Middle frontal gyrus (tissue), 1 donor: Measurements from ENCODE around the gene UST.
"Not testable (repeated sequence)": the region's sequence is repeated elsewhere in the genome, so short reads cannot be mapped to it uniquely, and the experiment has no call there.

Experiments
- DNase-seq: peaks from one replicate; pipeline ENCODE4 v3.0.0-alpha.2; 2015; ENCODE audit warnings: low spot score; ENCODE audit errors: extremely low spot score

The UST gene

DNA sequence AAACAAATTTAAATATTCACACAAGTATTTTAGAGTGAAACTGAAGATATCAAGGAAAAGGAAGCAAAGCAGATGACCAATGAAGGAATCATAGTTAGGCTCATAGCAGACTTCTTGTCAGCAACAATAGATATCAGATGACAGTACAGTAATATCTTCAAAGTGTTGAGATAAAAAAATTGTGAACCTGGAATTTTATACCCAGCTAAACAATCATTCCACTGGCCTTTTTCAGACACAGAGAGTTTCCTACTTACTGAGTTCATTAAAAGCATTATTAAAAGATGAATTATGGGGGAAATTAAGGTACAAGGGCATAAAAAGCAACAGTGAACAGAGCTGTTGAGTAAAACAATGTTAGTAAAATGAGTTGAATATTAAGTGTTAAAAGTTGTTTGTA lies 254.6 kb downstream of the UST start:
- DNase-seq, result no peak

DNA sequence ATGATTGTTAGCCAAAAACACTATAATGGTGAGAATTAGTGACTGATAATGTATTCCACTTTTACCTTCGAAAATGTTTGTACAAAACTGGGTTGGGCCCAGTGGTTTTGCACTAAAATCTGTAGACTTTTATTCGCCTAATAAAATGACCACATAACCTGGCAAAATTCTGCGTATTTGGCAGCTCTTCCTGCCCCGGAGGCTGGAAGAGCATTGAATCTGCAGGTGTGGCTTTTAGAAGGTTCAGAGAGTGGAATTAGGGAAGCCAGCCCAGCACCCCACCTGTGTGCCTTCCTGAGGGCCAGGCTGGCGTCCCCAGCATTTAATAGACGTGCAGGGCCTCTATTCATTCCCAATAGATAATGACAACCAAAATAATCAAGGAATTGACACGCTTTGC lies 256.7 kb downstream of the UST start:
- DNase-seq, result no peak

DNA sequence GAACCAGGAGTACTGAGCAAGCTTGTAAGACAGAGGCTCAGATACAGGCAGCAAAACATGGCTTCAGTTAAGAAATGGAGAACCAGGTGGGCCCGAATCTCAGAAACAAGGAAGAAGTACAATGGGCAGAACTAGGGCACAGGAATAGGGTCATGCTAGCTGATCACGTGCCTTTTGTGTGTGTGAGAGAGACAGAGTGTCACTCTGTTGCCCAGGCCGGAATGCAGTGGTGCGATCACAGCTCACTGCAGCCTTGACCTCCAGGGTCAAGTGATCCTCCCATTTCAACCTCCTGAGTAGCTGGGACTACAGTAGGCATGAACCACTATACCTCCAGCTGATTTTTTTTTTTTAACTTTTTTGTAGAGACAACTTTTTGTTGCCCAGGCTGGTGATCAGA lies 257.8 kb downstream of the UST start:
- no peak for DNase-seq

DNA sequence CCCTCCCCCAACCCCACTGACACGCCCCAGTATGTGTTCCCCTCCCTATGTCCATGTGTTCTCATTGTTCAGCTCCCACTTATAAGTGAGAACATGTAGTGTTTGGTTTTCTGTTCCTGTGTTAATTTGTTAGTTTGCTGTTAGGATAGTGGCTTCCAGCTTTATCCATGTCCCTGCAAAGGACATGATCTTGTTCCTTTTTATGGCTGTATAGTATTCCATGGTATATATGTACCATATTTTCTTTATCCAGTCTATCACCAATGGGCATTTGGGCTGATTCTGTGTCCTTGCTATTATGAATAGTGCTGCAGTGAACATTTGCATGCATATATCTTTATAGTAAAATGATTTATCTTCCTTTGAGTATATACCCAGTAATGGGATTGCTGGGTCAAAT lies 259.4 kb downstream of the UST start:
- DNase-seq, result not testable (repeated sequence)

DNA sequence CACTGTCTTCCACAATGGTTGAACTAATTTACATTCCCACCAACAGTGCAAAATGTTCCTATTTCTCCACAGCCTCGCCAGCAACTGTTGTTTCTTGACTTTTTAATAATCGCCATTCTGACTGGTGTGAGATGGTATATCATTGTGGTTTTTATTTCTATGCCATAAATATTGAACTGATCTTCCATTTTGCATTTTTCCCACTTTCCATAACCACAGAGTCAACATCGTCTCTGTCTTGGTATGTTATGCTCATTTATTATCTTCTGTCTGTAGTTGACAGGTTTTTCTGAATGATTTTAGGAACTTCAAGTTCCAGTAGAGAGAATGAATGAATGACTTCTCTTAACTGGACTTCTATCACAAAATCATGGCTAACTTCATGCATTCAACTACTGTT lies 259.8 kb downstream of the UST start:
- DNase-seq, result no peak

DNA sequence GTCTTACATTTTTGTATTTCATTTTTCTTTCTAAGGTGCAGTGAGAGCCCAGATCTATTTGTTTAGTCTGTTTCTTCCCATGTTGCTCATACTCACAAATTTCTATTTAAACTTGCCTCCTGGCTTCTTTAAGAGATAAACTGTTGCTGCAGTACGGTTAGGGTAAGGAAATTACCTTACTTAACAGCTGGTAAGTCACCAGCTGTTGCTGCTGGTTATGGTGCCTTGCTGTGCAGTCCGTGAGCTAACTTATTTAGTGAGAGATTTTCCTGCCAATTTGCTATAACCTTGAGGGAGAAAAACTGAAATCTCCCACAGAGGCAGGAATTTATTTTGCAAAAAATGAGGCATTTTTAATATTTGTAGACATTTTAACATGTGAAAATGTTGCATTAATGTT lies 261.0 kb downstream of the UST start:
- DNase-seq, result no peak

DNA sequence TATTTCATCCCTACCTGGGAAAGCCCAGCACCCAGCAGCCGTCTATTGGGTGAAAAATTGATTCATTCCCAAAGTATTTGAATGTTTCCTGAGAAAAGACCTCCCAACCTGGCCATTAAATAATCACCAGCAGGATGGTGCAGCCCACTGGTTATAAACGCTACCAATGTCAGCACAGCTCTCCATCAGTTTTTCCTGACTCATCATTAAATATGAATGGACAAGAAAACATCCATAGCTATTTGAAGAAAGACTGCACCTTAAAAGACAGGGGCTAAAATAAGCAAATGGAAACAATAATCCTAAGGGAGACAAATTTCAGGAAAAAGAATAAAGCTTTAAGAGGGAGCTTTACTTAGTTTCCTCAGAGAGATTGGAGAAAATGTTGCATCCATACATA lies 261.9 kb downstream of the UST start:
- no peak for DNase-seq

DNA sequence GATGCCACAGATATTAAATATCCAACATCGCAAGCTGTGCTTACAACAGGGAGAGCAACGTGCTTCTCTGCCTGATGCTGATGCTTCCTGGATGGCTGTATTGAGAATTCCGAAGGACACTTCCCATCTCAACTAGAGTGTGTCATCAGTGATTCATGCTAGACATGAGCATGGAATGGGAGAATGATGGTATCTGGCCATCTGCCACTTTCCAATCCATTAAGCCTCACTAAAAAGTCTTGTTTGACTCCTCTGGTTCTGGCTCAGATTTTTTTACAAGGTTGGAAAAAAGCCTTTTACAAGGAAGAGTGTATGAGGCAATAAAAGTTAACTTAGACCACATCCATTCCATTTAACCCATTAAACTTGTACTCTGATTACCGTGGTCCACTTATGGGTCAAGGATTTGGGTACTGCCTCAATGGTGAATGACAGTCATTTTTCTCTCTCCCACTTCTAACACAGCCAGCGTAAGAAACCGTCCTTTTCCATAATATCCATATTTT lies 265.3 kb downstream of the UST start:
- DNase-seq, result peak; percentile 33

DNA sequence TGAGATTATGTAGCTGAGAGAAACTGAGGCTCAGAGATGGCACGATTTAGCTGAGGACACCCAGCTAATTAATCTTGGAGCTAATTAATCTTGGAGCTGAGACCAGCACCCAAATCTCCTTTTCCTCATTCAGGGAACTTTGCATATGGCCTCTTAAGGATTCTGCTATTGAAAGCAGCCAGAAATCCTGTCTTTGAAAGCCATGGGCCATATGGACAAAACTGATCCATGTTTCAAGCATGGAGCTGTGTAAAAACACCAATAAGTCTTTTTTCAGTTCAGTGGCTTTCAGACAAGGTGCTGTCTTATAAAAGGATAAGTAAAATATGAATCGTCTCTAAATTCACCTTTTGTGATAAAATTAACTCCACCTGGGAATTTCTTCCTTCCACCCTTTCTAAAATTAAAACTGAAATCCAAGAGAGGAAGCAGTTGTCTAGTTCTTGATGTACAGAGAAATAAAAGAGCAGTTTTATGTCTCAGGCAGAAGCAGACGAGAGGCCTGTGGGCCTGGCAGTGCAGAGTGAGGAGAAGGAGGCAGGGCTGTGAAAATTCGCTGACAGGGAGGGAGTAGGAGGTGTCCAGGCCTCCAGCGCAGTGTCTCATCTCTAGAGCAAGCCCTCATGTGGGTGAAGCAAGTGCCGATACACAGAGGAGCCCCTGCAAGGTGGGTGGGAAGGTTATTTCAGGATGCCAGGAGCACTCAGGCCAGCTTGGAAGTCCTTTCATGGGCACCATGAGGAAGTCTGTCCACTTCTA lies 266.9 kb downstream of the UST start:
- peak; percentile 33 for DNase-seq

DNA sequence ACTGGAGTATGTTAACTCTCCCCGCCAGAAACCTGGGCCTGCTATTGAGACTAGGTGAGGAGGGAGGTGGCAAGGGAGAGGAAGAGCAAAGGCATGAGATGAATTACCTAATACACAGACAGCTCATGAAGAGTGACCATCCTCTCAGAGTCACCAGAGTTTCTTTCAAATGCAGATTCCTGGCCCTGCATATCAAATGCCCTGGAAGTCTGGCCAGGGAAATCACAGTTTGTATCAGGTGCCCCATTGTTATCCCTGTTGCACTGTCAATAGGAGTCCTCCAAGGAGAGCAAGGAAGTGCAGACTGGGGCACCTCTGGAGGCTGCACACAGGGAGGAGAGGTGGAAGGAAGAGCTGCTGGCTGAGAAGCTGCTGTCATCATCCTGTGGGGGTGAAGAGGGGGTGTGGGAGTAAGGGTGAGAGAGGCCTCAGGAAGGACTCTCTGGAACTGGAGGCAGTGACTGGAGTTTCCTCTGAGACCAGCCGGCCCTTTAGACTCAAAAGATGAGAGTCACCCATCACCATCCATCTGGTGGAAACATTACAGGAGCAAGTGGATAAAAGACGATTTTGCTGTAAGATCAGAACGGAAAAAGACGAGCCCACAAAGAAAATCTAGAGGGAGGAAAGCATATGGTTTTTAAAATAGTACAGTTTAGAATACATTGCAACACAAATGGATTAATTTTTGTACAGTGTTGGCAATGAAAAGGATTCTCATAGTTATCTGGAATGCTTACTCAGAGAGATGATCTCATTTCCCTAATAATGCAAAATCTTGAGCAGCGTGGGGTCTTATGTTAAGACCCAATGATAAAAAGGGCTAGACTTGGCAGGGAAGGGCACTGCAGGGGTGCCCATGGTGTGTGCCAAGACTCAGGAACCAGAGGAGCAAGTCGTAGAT lies 268.1 kb downstream of the UST start:
- no peak for DNase-seq

DNA sequence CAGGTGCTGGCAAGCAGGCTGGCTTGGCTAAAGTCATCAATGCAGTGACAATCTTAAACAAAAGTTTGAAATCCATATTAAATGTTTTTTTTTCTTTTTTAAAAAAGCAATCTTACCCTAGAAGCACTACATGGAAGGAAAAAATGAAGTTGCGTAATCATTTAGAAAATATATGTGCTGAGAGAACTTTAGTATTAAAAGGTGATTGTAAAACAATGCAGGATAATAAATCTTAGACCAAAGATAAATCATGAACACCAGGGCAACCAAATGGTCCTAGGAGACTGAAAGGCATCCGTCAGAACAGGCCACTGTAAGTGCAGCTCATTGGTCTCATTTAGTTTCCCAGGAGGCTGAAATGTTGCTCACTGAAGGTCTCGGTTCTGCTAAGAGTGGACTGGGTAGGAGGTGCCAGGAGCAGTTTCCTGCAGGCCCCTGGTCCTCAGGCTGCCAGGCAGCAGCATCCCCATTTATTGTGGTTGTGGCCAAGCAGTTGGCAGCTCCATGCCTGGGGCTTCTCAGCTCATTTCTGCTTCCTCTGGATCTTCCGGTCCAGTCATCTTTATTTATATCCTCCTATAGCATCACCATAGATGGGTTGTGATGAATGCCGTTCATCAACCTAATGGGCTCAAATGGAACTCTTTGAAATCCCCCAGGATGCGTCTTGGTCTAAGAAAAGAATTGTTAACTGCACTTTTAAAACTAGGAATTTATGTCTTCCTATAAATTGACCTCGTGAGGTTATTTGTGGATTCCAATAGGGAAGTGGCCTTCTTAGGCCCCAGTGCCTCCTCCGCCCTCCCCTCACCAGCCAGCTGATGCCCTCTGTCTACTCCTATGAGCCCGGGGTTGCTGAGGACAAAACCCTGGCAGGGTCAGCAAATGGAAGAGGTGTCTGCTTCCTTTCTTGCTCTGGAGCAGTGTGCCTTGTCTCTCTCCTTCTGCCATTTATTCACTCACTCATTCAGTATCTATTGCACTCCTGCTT lies 269.0 kb downstream of the UST start:
- DNase-seq, result no peak

DNA sequence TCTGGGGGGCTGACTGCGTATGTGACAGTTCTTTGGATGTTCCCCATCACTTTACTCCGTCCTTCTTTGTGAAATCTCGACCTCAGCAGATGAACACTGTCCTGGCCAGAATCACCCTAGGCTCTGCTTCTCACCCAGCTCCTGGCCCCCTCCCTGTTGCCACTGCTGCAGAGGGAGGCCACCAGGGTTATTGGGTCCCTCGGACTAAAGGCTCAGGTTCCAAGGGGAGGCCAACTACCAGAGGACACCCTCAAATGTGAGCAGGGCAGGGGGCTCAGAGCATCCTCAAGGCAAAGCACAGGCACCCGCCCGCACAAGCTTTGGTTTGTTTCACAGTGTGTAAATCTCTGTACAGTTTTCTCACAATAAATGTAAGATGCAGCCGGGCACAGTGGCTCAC lies 269.9 kb downstream of the UST start:
- DNase-seq, result no peak

DNA sequence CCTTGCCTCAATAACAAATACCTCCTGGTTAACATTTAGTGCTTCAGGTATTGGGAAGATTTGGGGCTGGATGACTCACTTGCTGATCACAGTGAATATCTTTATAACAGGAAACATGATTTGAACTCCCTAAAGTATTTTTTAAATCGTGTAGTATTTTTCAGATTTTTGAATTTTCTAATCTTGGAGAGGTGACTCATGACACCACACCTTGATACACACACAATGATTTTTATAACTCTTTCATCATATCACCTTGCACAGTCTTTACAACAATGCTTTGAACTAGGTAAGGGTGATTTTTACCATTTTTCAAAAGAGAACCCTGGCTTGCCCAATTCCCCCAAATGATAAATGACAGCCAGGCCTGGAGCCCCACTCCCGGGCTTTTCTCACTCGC lies 273.5 kb downstream of the UST start:
- no peak for DNase-seq

DNA sequence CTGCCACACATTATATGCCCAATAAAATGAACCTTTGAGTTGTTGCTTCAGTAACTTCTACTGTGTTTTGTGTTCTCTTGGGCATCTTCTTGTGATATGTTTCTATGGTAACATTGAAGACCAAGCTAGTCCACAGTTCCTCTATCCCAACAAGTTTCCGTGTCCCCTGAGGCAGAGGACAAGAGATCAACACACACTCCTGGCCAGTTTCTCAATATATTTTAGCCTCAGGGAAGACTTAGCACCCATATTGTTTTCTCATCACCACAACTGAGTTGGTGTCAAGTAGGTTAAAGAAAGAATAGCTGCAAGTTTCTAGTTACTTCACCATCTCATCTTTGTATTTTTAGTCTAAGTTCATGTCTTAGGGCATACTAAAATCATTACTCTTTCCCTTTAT lies 277.5 kb downstream of the UST start:
- DNase-seq, result no peak

DNA sequence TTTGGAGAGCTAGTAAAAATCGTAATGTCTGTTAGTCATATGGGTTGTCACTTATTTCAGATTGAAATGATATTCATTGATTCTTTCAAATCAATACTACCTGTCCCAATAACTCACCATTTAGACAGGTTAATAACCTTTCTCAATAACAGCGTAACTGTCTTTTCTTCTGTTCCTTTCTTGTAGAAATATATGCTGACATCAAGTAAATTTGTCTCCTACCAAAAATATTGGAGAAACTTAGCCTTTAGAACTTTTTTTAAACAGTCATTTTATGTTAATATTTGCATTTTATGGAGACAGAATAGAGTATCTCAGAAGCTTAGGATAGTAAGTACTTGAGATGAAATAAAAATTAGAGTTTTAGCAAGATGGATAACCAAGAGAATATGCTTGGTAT lies 278.2 kb downstream of the UST start:
- DNase-seq, result no peak

DNA sequence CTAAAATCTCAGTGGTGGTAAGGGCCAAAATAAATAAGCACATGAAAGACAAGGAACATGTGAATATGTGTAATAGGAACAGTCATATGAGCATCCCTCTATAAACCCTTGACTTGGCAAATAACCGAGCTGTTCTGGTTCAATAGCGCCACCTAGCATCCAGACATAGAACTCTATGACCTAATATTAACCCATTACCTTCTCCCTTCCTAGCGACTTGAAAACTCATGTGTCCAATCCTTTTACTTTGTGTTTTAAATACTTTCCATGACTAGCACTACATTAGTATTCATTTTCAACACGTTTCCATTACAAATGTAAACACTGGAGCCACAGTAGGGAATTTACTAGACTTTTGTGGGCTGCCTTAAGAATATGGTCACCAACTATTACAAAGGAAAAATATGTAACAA lies 279.7 kb downstream of the UST start:
- DNase-seq, result no peak

DNA sequence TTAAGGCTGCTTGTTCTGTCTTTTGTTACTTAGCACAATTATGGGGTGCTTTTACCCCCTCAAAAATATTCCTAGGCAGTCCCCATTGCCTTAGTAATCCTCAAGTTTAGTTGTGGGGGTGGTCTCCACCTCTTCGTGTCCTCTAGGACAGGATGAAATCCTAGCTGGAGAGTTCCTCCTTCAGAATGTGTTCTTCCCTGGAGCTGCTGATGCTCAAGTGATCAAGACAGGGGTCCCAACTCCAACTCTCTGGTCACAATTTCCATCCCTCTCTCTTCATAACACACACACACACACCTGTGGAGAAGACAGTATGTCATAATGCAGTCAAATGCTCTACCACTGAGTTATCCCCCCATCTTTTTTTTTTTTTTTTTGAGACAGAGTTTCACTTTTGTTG lies 280.7 kb downstream of the UST start:
- DNase-seq, result no peak

DNA sequence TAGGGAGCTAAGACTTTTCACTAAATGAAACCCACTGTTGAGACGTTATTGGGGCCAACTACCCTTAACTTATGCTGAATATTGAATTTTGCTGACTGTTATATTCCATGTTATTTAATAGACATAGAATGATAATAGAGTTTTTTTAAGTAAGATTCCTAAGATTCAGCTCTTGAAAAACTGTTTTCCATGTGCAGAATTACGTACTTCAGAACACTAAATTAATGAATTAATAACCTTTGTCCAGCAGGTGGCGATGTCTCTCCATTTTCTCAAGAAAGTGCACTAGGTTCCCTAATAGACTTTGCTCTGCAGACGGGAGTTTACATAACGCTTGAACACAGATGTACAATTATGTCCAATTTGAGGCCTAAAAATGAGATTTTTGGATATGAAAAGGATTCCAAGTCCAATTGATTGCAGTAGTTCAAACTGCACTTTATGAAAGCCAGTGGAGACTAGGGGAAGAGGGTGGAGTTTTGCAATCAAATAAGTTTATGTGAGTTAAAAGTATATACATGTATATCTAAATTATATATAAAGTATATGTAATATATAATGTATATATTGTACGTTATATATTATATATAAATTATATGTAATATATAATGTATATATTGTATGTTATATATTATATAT lies 282.1 kb downstream of the UST start:
- peak; percentile 85 for DNase-seq

DNA sequence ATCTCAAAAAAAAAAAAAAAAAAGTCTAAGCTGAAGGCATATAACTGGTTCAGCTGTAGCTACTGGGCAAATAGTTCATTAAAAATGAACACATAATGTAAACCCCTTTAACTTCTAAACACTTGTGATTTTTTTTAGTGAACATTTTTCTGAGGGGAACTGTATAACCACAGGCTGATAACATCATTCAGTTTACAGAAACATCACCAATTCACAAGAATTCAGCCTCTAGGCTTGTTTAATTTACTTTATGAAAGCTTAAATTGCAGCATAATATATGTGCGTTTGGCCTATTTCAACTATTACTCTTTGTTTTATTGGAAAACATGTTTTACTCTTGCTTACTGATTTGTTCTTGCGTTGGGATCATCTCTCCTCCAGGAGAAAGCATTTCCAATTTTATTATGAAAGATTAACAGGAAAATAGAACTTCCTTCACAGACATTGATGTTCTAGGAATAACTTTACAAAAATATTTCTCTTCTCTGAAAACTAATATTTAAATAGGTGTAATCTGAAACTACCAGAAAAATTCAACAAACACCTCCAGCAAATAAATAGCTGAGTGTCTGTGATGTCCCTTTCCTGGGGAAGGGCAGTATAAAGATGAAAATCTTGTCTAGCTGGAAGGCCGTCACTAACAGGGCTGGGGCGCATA lies 284.5 kb downstream of the UST start:
- DNase-seq, result no peak

DNA sequence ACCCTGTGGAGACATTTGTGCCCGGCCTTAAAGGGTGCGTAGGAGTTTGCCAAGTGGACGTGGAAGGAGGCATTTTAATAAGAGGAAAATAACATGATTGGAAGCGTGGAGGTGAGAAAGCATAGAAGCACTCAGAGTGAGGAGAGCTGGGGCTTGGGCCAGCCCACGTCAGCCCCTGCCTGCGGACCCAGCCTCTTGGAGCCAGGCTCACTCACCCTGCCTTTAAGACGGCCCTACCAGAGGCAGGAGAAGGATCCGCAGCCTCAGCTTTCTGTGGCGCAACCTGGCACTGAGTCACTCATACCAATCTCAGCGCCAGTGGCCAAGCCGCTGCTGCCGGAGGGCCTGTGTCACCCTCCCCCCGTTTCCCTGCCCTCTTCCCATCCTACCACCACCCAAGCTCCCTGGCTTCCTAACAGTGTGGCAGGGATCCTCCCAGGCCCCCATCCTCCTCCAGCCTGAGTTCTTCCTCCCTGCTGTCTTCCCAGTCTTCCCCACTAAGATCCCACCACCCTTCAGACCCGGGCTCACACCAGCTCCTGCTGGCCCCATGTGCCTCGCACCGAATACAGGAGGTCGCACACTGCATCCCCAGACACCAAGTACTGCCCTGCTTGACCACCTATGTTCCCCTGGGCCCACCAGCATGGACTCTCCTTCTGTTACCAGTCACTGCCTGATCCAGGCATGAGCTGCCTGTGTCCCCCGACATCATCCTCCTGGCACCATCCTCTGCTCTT lies 285.2 kb downstream of the UST start:
- no peak for DNase-seq
